Measurements from ENCODE around the gene ACER3. TPM values are rescaled to one million over a fixed set of nuclear protein-coding genes. Genes with fewer than 3 reads are reported as not detected.
A peak's percentile ranks its signal among the peaks of the same experiment; 100 is the strongest.
"Not testable (repeated sequence)": the region's sequence is repeated elsewhere in the genome, so short reads cannot be mapped to it uniquely, and the experiment has no call there.

The ACER3 gene
- total RNA-seq, 1 experiment from 2014 or later, result 13.9 TPM

DNA sequence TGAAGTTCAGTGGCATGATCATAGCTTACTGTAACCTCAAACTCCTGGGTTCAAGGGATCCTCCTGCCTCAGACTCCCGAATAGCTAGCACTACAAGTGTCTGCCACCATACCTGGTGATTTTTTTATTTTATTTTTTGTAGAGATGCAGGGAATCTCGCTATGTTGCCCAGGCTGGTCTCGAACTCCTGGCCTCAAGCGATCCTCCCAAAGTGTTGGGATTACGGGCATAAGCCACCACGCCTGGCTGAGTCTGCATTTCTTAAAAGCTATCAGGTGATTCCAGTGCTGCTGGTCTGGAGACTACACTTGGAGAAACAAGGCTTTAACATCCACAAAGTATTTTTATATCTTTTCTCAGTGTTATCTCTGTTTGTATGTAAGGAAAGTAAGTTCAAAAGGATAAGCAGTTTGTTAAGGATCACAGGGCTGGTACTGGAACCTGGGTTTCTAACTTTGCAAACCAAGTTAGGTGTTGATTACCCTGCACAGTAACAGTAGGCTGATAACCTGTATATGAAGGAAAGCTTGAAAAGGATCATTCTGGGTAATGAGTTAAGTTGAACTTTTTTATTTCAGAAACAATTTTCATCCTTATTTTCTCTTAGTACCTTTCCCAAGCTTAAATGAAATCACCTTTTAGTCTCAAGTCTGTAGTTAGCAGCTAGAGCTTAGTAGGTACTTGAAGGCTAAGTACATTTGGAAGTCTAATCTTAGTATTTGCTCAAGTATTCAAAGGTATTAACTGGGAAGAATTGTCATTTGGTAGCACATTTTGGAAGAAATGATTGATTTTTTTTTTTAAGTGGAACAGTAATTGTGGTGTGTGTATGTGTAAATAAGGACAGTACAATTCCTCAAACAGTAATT, 12.5 kb downstream of the ACER3 start:
- no peaks in the 10 kb centered on the region for H3K4me1 ChIP-seq (replicated peaks)
- H3K27me3 ChIP-seq (replicated peaks), result no peaks in the 10 kb centered on the region
- H3K36me3 ChIP-seq, result no peaks in the 10 kb centered on the region
- no peaks in the 10 kb centered on the region for H3K9me3 ChIP-seq (replicated peaks)
- H3K27ac ChIP-seq, result no peak overlapping the region
- no peak for DNase-seq (ENCODE audit: low read depth in 1 of 2, low spot score in 2 of 2)
- no peak overlapping the region for H3K4me3 ChIP-seq

DNA sequence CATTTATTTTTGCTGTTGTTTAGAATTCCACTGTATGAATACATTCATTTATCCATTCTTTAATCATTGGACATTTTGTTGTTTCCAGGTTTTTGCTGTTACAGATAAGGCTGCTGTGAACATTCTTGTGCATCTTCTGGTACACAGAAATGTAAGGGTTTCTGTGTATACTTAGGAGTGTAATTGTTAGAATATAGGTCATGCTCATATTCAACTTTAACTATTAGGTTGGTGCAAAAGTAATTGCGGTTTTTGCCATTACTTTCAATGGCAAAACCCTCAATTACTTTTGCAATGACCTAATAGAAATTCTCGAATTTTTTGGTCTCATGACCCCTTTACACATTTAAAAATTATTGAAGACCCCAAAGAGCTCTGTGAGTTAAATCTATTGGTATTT, 17.3 kb downstream of the ACER3 start:
- no peak for DNase-seq (ENCODE audit: low read depth in 1 of 2, low spot score in 2 of 2)
- Histone ChIP-seq H3K4me3 (no peak overlapping the region), H3K4me1 (replicated peaks) (no peaks in the 10 kb centered on the region), H3K36me3 (no peaks in the 10 kb centered on the region), H3K27ac (no peak overlapping the region), H3K9me3 (replicated peaks) (no peaks in the 10 kb centered on the region), H3K27me3 (replicated peaks) (no peaks in the 10 kb centered on the region)

DNA sequence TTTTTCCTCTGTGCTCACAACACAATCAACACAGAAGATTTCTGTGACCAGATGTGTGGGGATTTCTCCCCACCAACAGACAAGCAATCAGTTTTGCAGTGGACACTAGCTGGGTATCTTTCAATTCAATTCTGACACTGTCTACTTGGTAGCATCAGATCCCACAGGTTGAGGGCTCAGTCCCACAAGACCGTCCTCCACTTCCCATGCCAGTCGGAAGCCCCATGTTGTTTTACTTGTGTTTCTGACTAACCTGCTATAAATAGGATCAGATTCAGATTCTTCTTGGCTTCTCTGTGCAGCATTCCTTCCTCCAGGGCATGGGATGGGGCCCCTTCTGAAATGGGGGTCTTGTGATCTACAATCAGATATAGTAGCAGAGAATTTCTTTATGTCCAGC, 19.6 kb downstream of the ACER3 start:
- no peak overlapping the region for H3K27ac ChIP-seq
- no peaks in the 10 kb centered on the region for H3K36me3 ChIP-seq
- H3K27me3 ChIP-seq (replicated peaks), result no peaks in the 10 kb centered on the region
- H3K9me3 ChIP-seq (replicated peaks), result no peaks in the 10 kb centered on the region
- peaks cover 5% of the 10 kb centered on the region for H3K4me1 ChIP-seq (replicated peaks)
- no peak for DNase-seq (ENCODE audit: low read depth in 1 of 2, low spot score in 2 of 2)
- no peak overlapping the region for H3K4me3 ChIP-seq

DNA sequence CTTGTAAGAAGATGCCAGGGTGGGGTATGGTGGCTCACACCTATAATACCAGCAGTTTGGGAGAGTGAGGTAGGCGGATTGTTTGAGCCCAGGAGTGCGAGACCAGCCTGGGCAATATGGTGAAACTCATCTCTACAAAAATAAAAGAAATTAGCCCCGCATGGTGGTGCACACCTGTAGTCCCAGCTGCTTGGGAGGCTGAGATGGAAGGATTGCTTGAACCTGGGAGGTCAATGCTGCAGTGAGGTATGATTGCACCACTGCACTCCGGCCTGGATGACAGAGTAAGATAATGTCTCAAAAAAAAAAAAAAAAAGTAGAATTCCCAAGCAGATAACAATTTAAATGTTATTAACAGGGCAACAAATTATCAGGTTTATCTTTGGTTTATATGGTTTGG, 20.2 kb downstream of the ACER3 start:
- no peaks in the 10 kb centered on the region for H3K36me3 ChIP-seq
- H3K27ac ChIP-seq, result no peak overlapping the region
- DNase-seq (ENCODE audit: low read depth in 1 of 2, low spot score in 2 of 2), result no peak
- no peaks in the 10 kb centered on the region for H3K27me3 ChIP-seq (replicated peaks)
- no peaks in the 10 kb centered on the region for H3K9me3 ChIP-seq (replicated peaks)
- no peak overlapping the region for H3K4me3 ChIP-seq
- peaks cover 10% of the 10 kb centered on the region for H3K4me1 ChIP-seq (replicated peaks)

DNA sequence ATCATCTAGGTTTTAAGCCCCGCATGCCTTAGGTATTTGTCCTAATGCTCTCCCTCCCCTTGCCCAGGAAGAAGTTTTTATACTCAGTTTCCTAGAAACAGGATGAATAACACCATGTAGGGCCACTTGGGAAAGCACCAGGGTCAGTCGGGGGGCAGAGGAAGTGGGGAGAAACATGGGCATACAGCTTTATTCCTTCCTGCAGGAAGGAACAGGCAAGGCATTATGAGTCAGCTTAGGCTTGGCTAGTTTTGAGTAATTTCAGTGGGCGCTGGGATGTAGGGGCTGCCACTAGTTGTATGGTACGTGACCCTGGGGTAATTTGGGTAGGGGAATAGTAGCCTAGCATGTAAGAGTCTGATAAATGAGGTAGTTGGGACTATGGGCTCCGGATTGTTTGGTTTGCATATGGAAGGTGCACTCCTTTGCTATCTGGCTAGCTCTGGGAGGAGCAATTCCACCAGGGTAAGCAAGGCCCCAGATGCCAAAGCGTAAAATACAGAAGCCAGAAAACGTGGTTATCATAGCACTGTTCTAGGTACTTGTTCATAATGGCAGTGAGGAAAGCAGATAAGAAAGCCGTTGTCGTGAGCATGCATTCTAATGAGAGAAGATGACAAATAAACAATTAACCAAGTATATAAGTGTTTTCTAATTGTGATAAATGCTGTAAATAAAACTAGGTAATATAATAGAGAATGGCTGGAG, 24.8 kb downstream of the ACER3 start:
- Histone ChIP-seq H3K36me3 (no peaks in the 10 kb centered on the region), H3K27ac (no peak overlapping the region), H3K4me1 (replicated peaks) (peaks cover 23% of the 10 kb centered on the region), H3K9me3 (replicated peaks) (no peaks in the 10 kb centered on the region), H3K27me3 (replicated peaks) (no peaks in the 10 kb centered on the region), H3K4me3 (no peak overlapping the region)
- peak; percentile 19 to 33 for DNase-seq (ENCODE audit: low read depth in 1 of 2, low spot score in 2 of 2)

DNA sequence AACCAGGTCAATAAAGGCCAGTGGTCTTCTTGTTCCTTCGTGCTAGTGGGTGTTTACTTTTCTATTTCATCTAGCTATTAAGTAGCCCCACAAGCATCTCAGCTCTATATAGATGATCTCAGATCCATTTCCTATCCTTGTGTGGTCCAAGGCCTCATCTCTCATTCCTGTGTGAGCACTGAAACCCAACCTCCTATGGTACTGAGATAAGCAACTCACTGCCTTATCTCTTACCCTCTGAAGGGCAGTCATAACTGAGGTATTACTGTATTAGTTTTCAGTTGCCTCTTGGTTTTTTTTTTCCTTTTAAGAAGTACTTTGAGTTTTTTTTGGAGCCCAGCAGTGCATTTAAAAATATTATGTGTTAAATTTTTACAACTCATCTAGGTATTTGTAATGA, 28.3 kb downstream of the ACER3 start:
- no peaks in the 10 kb centered on the region for H3K27me3 ChIP-seq (replicated peaks)
- no peaks in the 10 kb centered on the region for H3K36me3 ChIP-seq
- peak overlapping the region; percentile 42; the same call in 1 of the 2 replicates for H3K27ac ChIP-seq
- no peak overlapping the region for H3K4me3 ChIP-seq
- H3K9me3 ChIP-seq (replicated peaks), result no peaks in the 10 kb centered on the region
- peaks cover 23% of the 10 kb centered on the region for H3K4me1 ChIP-seq (replicated peaks)
- DNase-seq (ENCODE audit: low read depth in 1 of 2, low spot score in 2 of 2), result peak in 1 of 2 experiments; percentile 23

DNA sequence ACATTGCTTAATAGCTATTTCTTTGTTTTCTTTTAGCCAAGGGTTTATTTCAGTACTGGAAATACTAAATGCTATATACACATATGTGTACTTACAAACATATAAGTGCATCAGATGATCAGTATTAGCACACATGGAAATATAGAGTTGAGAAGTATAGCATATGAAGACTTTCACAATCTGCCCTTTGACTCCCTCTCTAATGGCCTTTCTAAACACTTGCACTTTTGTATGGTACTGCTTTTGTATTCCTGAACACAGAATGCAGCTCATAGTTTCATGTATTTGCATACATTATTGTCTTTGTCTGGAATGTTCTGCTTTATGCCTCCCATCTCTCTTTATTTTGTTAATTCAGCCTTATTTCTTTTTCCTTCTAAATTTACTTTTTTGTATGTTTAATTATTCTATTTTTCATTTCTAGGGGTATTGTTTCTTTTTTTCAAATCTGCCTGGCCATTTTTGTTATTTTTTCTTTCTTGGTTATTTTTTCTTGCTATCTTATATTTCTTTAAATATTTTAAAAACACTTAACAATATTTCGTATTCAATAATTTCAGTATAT, 28.8 kb downstream of the ACER3 start:
- no peaks in the 10 kb centered on the region for H3K27me3 ChIP-seq (replicated peaks)
- no peak overlapping the region for H3K4me3 ChIP-seq
- H3K4me1 ChIP-seq (replicated peaks), result peaks cover 23% of the 10 kb centered on the region
- DNase-seq (ENCODE audit: low read depth in 1 of 2, low spot score in 2 of 2), result no peak
- no peaks in the 10 kb centered on the region for H3K36me3 ChIP-seq
- H3K27ac ChIP-seq, result no peak overlapping the region
- H3K9me3 ChIP-seq (replicated peaks), result no peaks in the 10 kb centered on the region

DNA sequence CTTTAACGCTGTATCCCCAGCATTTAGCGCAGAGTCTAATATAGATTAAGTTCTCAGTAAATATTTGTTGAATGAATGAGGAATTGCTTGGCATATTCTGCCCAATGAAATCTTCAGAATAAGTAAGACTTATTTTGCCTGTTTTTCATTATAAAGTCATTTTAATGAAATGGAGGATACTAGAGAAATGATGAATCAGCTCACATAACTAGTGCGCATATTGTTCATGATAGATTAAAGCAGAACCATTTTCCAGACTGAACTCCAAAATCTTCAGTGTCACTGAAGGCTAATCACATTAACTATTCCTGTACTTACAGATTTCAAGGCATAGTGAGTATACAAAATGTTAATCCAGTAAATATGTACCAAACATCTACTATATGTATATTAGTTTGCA, 29.6 kb downstream of the ACER3 start:
- H3K9me3 ChIP-seq (replicated peaks), result no peaks in the 10 kb centered on the region
- H3K4me1 ChIP-seq (replicated peaks), result peaks cover 18% of the 10 kb centered on the region
- H3K36me3 ChIP-seq, result no peaks in the 10 kb centered on the region
- H3K27me3 ChIP-seq (replicated peaks), result no peaks in the 10 kb centered on the region
- no peak overlapping the region for H3K4me3 ChIP-seq
- no peak overlapping the region for H3K27ac ChIP-seq
- no peak for DNase-seq (ENCODE audit: low read depth in 1 of 2, low spot score in 2 of 2)

DNA sequence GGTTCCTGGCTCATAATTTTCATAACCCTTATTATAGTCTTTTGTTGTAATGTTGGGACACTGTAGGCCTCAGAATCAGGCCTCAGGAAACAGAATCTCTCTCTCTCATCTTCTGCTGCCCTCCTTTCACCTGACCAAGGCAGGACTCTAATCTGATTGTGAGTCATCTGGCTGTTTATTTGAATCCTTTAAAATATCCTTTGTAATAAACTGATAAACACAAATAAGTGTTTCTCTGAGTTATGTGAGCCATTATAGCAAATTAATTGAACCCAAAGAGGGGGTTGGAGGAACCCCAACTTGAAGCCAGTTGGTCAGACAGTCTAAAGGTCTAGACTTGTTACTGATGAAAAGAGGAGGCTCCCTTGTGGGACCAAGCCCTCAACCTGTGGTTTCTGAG, 30.6 kb downstream of the ACER3 start:
- DNase-seq (ENCODE audit: low read depth in 1 of 2, low spot score in 2 of 2), result no peak

DNA sequence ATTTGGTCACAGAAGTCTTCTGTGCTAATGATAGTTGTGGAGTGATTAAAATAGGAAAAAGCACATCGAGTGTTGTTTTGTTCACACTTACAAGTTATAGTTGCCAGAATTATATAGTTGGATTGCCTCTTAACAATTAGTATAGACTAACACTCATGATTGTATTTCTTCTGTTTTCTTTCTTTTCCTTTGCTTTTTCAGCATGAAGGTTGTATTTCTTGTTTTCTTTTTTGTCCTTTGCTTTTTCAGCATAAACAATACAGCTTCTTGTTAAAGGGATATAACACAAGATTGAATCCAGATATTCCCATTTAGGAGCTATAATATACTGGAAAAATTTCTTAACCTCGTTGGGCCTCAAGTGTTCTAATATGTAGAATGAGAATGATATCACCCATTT, 31.1 kb downstream of the ACER3 start:
- Histone ChIP-seq H3K27ac (no peak overlapping the region), H3K4me1 (replicated peaks) (peaks cover 13% of the 10 kb centered on the region), H3K4me3 (no peak overlapping the region), H3K9me3 (replicated peaks) (no peaks in the 10 kb centered on the region), H3K36me3 (no peaks in the 10 kb centered on the region), H3K27me3 (replicated peaks) (no peaks in the 10 kb centered on the region)
- DNase-seq (ENCODE audit: low read depth in 1 of 2, low spot score in 2 of 2), result no peak

More for the DNA sequence above, 30.6 kb downstream of the ACER3 start:
- peaks cover 13% of the 10 kb centered on the region for H3K4me1 ChIP-seq (replicated peaks)
- H3K4me3 ChIP-seq, result no peak overlapping the region
- H3K27ac ChIP-seq, result no peak overlapping the region
- H3K27me3 ChIP-seq (replicated peaks), result no peaks in the 10 kb centered on the region
- no peaks in the 10 kb centered on the region for H3K36me3 ChIP-seq
- no peaks in the 10 kb centered on the region for H3K9me3 ChIP-seq (replicated peaks)

DNA sequence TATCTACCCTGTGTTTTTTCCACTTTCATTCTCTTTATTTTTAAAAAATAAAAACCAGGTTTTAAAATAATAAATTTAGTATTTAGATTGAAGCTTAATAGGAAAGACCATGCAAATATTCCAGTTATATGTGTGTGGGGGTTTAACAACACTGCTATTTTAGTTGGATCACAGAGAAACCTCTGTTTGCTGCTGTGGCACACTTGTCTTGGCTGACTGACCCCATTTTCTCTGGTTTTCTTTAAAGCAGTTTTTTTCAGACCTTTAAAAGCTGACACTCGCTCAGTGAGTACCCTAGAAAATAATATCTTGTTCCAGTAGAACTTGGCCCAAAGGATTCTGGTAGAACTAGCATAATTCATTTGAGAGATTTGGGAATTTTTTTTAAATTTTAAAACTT, 31.6 kb downstream of the ACER3 start:
- no peak overlapping the region for H3K4me3 ChIP-seq
- H3K27ac ChIP-seq, result no peak overlapping the region
- DNase-seq (ENCODE audit: low read depth in 1 of 2, low spot score in 2 of 2), result no peak
- no peaks in the 10 kb centered on the region for H3K9me3 ChIP-seq (replicated peaks)
- H3K27me3 ChIP-seq (replicated peaks), result no peaks in the 10 kb centered on the region
- H3K36me3 ChIP-seq, result no peaks in the 10 kb centered on the region
- H3K4me1 ChIP-seq (replicated peaks), result peaks cover 13% of the 10 kb centered on the region

DNA sequence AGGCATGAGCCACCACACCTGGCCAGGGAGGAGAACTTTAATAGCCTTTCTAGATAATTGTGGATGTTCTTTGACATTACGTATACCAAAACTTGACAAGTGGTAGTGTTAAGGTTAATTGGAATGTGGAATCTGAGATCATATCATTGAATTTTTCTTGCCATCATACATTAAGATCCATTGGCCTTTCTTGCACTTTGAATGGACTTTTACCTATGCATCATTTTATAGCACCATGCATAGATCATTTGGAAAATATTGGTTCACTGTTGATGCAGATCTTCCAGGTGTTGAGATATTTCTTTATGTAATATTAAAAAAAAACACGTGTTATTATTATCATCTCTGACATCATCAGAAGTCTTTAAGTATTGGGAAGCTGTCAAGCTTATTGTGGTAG, 36.5 kb downstream of the ACER3 start:
- H3K4me1 ChIP-seq (replicated peaks), result no peaks in the 10 kb centered on the region
- H3K27ac ChIP-seq, result no peak overlapping the region
- H3K36me3 ChIP-seq, result no peaks in the 10 kb centered on the region
- no peaks in the 10 kb centered on the region for H3K27me3 ChIP-seq (replicated peaks)
- no peaks in the 10 kb centered on the region for H3K9me3 ChIP-seq (replicated peaks)
- H3K4me3 ChIP-seq, result no peak overlapping the region
- DNase-seq (ENCODE audit: low read depth in 1 of 2, low spot score in 2 of 2), result no peak

DNA sequence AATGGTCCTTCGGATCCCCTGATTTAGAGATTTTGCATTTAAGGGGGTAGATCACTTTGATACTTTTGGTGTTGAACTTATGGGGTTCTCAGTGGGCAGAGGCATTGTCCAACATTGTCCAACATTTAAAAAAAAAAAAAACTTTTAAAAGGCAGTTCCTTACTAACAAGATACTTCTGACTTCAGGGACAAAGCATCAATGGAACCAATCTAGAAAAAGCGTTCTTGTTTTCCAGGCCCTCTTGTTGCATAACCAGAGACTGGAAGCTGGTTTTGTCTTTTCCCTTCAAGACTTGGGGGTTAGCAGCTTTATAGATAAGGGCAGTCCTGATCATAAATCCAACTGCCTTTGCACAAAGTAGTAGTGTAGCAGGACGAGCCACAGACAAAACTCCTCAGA, 40.4 kb downstream of the ACER3 start:
- Histone ChIP-seq H3K27me3 (replicated peaks) (no peaks in the 10 kb centered on the region), H3K4me1 (replicated peaks) (no peaks in the 10 kb centered on the region), H3K36me3 (no peaks in the 10 kb centered on the region), H3K27ac (no peak overlapping the region), H3K9me3 (replicated peaks) (no peaks in the 10 kb centered on the region), H3K4me3 (no peak overlapping the region)
- DNase-seq (ENCODE audit: low read depth in 1 of 2, low spot score in 2 of 2), result no peak

DNA sequence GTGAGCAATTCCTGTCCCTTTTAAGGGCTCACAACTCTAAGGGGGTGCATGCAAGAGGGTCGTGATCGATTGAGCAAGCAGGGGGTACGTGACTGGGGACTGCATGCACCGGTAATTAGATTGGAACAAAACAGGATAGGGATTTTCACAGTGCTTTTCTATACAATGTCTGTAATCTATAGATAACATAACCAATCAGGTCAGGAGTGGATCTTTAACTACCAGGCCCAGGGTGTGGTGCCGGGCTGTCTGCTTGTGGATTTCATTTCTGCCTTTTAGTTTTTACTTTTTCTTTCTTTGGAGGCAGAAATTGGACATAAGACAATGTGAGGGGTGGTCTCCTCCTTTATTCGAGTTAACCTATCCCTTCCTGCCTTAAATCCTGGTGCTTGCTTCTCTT, 40.9 kb downstream of the ACER3 start:
- H3K4me3 ChIP-seq; H3K9me3 ChIP-seq (replicated peaks); H3K27ac ChIP-seq; H3K27me3 ChIP-seq (replicated peaks); DNase-seq (ENCODE audit: low read depth in 1 of 2, low spot score in 2 of 2); H3K36me3 ChIP-seq; H3K4me1 ChIP-seq (replicated peaks): not testable (repeated sequence)

All from SJSA1 (cell line).